Osteocyte (in vitro differentiated cells): ENCODE measurements around the gene POU6F2. TPM values are rescaled to one million over a fixed set of nuclear protein-coding genes. Genes with fewer than 3 reads are reported as not detected.

Source experiments
- DNase-seq: peaks from one replicate; pipeline ENCODE4 v3.0.0; 2021; ENCODE audit warnings: mixed read lengths; ENCODE audit not compliant: unreplicated experiment; ENCODE audit errors: extremely low spot score
- H3K27ac Mint-ChIP-seq: one replicate; pipeline ENCODE4 v1.8.0; 2021; ENCODE audit warnings: mild to moderate bottlenecking, mixed read lengths; ENCODE audit not compliant: unreplicated experiment
- H3K27me3 Mint-ChIP-seq: one replicate; pipeline ENCODE4 v1.8.0; 2021; ENCODE audit warnings: mixed read lengths; ENCODE audit not compliant: unreplicated experiment
- H3K36me3 Mint-ChIP-seq: one replicate; pipeline ENCODE4 v1.8.0; 2021; ENCODE audit warnings: mixed read lengths; ENCODE audit not compliant: unreplicated experiment
- H3K4me1 Mint-ChIP-seq: one replicate; pipeline ENCODE4 v1.8.0; 2021; ENCODE audit warnings: mixed read lengths; ENCODE audit not compliant: unreplicated experiment
- H3K4me3 Mint-ChIP-seq: one replicate; pipeline ENCODE4 v1.8.0; 2021; ENCODE audit warnings: mild to moderate bottlenecking, moderate library complexity, mixed read lengths; ENCODE audit not compliant: unreplicated experiment
- H3K9me3 Mint-ChIP-seq: one replicate; pipeline ENCODE4 v1.8.0; 2021; ENCODE audit warnings: mixed read lengths; ENCODE audit not compliant: unreplicated experiment
- CTCF ChIP-seq: fragments of 200-600 bp; sonication (generic); IDR thresholded peaks from 2 replicates; pipeline ENCODE4 v1.5.0; 2021; ENCODE audit warnings: antibody characterized with exemption, mild to moderate bottlenecking, moderate library complexity
- total RNA-seq: library from RNA; stranded (reverse); gene quantifications from 2 replicates; pipeline ENCODE4 v1.2.1, GENCODE V29; 2021

Gene POU6F2
- total RNA-seq, 1 donor from 2014 or later = 0.78 TPM

GRCh38 chr7:39501358-39501757, 523.6 kb downstream of the POU6F2 start:
- no peak for TF ChIP-seq CTCF
- Mint-ChIP-seq H3K9me3 (no peaks in the 10 kb centered on the region), H3K27me3 (peaks cover 26% of the 10 kb centered on the region), H3K27ac (no peak overlapping the region), H3K4me1 (no peaks in the 10 kb centered on the region), H3K36me3 (no peaks in the 10 kb centered on the region), H3K4me3 (no peak overlapping the region)
- DNase-seq = no peak

GRCh38 chr7:39504963-39505362, 527.3 kb downstream of the POU6F2 start:
- no peak for TF ChIP-seq CTCF
- no peak overlapping the region for H3K27ac Mint-ChIP-seq
- H3K4me3 Mint-ChIP-seq = no peak overlapping the region
- H3K27me3 Mint-ChIP-seq = peaks cover 15% of the 10 kb centered on the region
- H3K36me3 Mint-ChIP-seq = no peaks in the 10 kb centered on the region
- H3K9me3 Mint-ChIP-seq = no peaks in the 10 kb centered on the region
- DNase-seq = no peak
- H3K4me1 Mint-ChIP-seq = no peaks in the 10 kb centered on the region

- no peak overlapping the region for H3K27ac Mint-ChIP-seq
- no peaks in the 10 kb centered on the region for H3K4me1 Mint-ChIP-seq
- no peaks in the 10 kb centered on the region for H3K9me3 Mint-ChIP-seq
- DNase-seq = no peak
- TF ChIP-seq CTCF = no peak
- no peaks in the 10 kb centered on the region for H3K36me3 Mint-ChIP-seq
- H3K27me3 Mint-ChIP-seq = peaks cover 6% of the 10 kb centered on the region
- no peak overlapping the region for H3K4me3 Mint-ChIP-seq
Observed at GRCh38 chr7:39507866-39508551, 530.3 kb downstream of the POU6F2 start.

- TF ChIP-seq CTCF = no peak
- Mint-ChIP-seq H3K27ac (no peak overlapping the region), H3K27me3 (peaks cover 6% of the 10 kb centered on the region), H3K9me3 (no peaks in the 10 kb centered on the region), H3K4me1 (no peaks in the 10 kb centered on the region), H3K4me3 (no peak overlapping the region), H3K36me3 (no peaks in the 10 kb centered on the region)
- no peak for DNase-seq
Observed at GRCh38 chr7:39509436-39509835, 531.7 kb downstream of the POU6F2 start.

GRCh38 chr7:39509912-39510311, 532.2 kb downstream of the POU6F2 start:
- TF ChIP-seq CTCF = no peak
- Mint-ChIP-seq H3K4me1 (no peaks in the 10 kb centered on the region), H3K9me3 (no peaks in the 10 kb centered on the region), H3K36me3 (no peaks in the 10 kb centered on the region), H3K27me3 (peaks cover 8% of the 10 kb centered on the region), H3K4me3 (no peak overlapping the region), H3K27ac (no peak overlapping the region)
- DNase-seq = no peak
